Globus pallidus (tissue), 1 donor: ENCODE results near the gene TENM3.

ENCODE experiments used
- DNase-seq: peaks from one replicate; pipeline ENCODE4 v3.0.0-alpha.2; 2015; ENCODE audit warnings: low spot score

TENM3 gene

GRCh38 chr4:182288534-182288933 lies 45.3 kb downstream of the TENM3 start:
- no peak for DNase-seq

GRCh38 chr4:182289809-182290208 lies 46.6 kb downstream of the TENM3 start:
- DNase-seq, result no peak

GRCh38 chr4:182291175-182291574 lies 48.0 kb downstream of the TENM3 start:
- no peak for DNase-seq

- DNase-seq, result no peak
These were observed 48.5 kb downstream of the TENM3 start for GRCh38 chr4:182291597-182292270.

- no peak for DNase-seq
These were observed 49.4 kb downstream of the TENM3 start for GRCh38 chr4:182292612-182293011.

- no peak for DNase-seq
These were observed 50.6 kb downstream of the TENM3 start for GRCh38 chr4:182293691-182294255.

- no peak for DNase-seq
These were observed 51.2 kb downstream of the TENM3 start for GRCh38 chr4:182294451-182294850.

GRCh38 chr4:182297659-182298058 lies 54.5 kb downstream of the TENM3 start:
- DNase-seq, result no peak

GRCh38 chr4:182301736-182302135 lies 58.5 kb downstream of the TENM3 start:
- DNase-seq, result no peak

GRCh38 chr4:182303847-182304246 lies 60.6 kb downstream of the TENM3 start:
- DNase-seq, result no peak

- no peak for DNase-seq
These were observed 63.7 kb downstream of the TENM3 start for GRCh38 chr4:182306792-182307507.

GRCh38 chr4:182307746-182308145 lies 64.5 kb downstream of the TENM3 start:
- DNase-seq, result no peak

GRCh38 chr4:182309877-182310276 lies 66.7 kb downstream of the TENM3 start:
- no peak for DNase-seq

- no peak for DNase-seq
These were observed 67.1 kb downstream of the TENM3 start for GRCh38 chr4:182310316-182310715.

GRCh38 chr4:182310962-182311361 lies 67.8 kb downstream of the TENM3 start:
- no peak for DNase-seq

GRCh38 chr4:182314537-182314936 lies 71.3 kb downstream of the TENM3 start:
- no peak for DNase-seq

- no peak for DNase-seq
These were observed 75.1 kb downstream of the TENM3 start for GRCh38 chr4:182318256-182318655.

- DNase-seq, result no peak
These were observed 76.9 kb downstream of the TENM3 start for GRCh38 chr4:182320092-182320491.

- DNase-seq, result no peak
These were observed 77.4 kb downstream of the TENM3 start for GRCh38 chr4:182320580-182320979.

- DNase-seq, result no peak
These were observed 81.1 kb downstream of the TENM3 start for GRCh38 chr4:182324282-182324681.

GRCh38 chr4:182325397-182325796 lies 82.2 kb downstream of the TENM3 start:
- no peak for DNase-seq

- DNase-seq, result no peak
These were observed 82.7 kb downstream of the TENM3 start for GRCh38 chr4:182325848-182326255.

GRCh38 chr4:182328505-182328904 lies 85.3 kb downstream of the TENM3 start:
- DNase-seq, result no peak
